Activated CD8-positive, alpha-beta T cell treated with anti-CD3 and anti-CD28 coated beads, Interleukin-2, amount 10 ng/mL, durations not matched to agents 7 days and 5 days (primary cell): ENCODE measurements around the gene FPGT. TPM values are rescaled to one million over a fixed set of nuclear protein-coding genes. Genes with fewer than 3 reads are reported as not detected.
"Not testable (repeated sequence)": the region's sequence is repeated elsewhere in the genome, so short reads cannot be mapped to it uniquely, and the experiment has no call there.

Source experiments
- ATAC-seq: fragments of 150-1000 bp; cut with Tn5 transposase; one replicate; pipeline ENCODE4 v1.10.0; 2021; ENCODE audit warnings: moderate library complexity
- CTCF ChIA-PET: fragments of 350-600 bp; sonication (Branson Sonifier 250); formaldehyde crosslinking; loops from one replicate; lab custom pipeline; 2021; ENCODE audit warnings: antibody characterized with exemption; lab: Charles Lee
- POLR2A ChIA-PET: fragments of 350-600 bp; sonication (Branson Sonifier 250); formaldehyde crosslinking; loops from one replicate; lab custom pipeline; 2021; ENCODE audit warnings: antibody characterized with exemption; lab: Charles Lee
- DNase-seq: peaks from one replicate; pipeline ENCODE4 v3.0.0-alpha.2; 2020
- H3K27ac Mint-ChIP-seq: one replicate; pipeline ENCODE4 v1.8.0; 2021; ENCODE audit warnings: mild to moderate bottlenecking, mixed read lengths
- H3K27me3 Mint-ChIP-seq: one replicate; pipeline ENCODE4 v1.8.0; 2021; ENCODE audit warnings: low read depth, mixed read lengths
- H3K36me3 Mint-ChIP-seq: one replicate; pipeline ENCODE4 v1.8.0; 2021; ENCODE audit warnings: low read depth, mixed read lengths
- H3K4me1 Mint-ChIP-seq: one replicate; pipeline ENCODE4 v1.8.0; 2021; ENCODE audit warnings: low read depth, mixed read lengths
- H3K4me3 Mint-ChIP-seq: one replicate; pipeline ENCODE4 v1.8.0; 2021; ENCODE audit warnings: mild to moderate bottlenecking, mixed read lengths
- H3K9me3 Mint-ChIP-seq: one replicate; pipeline ENCODE4 v1.8.0; 2022; ENCODE audit warnings: mixed read lengths; ENCODE audit not compliant: insufficient read depth
- total RNA-seq, 2 experiments: library from RNA; stranded (reverse); gene quantifications; one replicate each; pipeline ENCODE4 v1.2.3, GENCODE V29; 2021

FPGT gene
- 1 to 10 TPM; 8.5 to 8.6 TPM for total RNA-seq

- ChIA-PET CTCF (interaction anchor here (1.1 to 1.4 kb wide), 2 partner anchors 9 to 17 kb away, joined by 4 to 5 read pairs; no protein-coding TSS in a partner anchor), POLR2A (interaction anchor here (1.4 kb wide), 1 partner anchor 10 kb away, joined by 5 read pairs; no protein-coding TSS in a partner anchor)
- Mint-ChIP-seq H3K36me3 (peaks cover 4% of the 10 kb centered on the region), H3K4me3 (peak within 1 kb of the TSS; percentile 85), H3K4me1 (peaks cover 14% of the 10 kb centered on the region), H3K9me3 (no peaks in the 10 kb centered on the region), H3K27ac (peak within 1 kb of the TSS; percentile 86), H3K27me3 (no peaks in the 10 kb centered on the region)
- peak; percentile 96 for DNase-seq
- ATAC-seq = peak; percentile 97
Measured at GRCh38 chr1:74197657-74198552, at the start of gene FPGT, which contains the start of gene LRRIQ3. FPGT (plus strand) TSS chr1:74198242; CDS start chr1:74198279, 37 bp downstream. LRRIQ3 (minus strand) TSS chr1:74198176; CDS start chr1:74183684, 14,492 bp downstream.

GRCh38 chr1:74160046-74160445 is 38.0 kb upstream of the FPGT start:
- POLR2A ChIA-PET = no interaction called here
- ATAC-seq = no peak
- Mint-ChIP-seq H3K27ac (no peak overlapping the region), H3K4me1 (no peaks in the 10 kb centered on the region), H3K36me3 (no peaks in the 10 kb centered on the region), H3K4me3 (no peak overlapping the region), H3K9me3 (no peaks in the 10 kb centered on the region), H3K27me3 (no peaks in the 10 kb centered on the region)
- no peak for DNase-seq
- CTCF ChIA-PET = no interaction called here

GRCh38 chr1:74161497-74161896 is 36.5 kb upstream of the FPGT start:
- ATAC-seq (no peak), DNase-seq (no peak)
- H3K36me3 Mint-ChIP-seq = no peaks in the 10 kb centered on the region
- no peaks in the 10 kb centered on the region for H3K27me3 Mint-ChIP-seq
- ChIA-PET POLR2A (no interaction called here), CTCF (no interaction called here)
- no peak overlapping the region for H3K4me3 Mint-ChIP-seq
- H3K27ac Mint-ChIP-seq = no peak overlapping the region
- H3K9me3 Mint-ChIP-seq = no peaks in the 10 kb centered on the region
- H3K4me1 Mint-ChIP-seq = no peaks in the 10 kb centered on the region

GRCh38 chr1:74162333-74162732 is 35.7 kb upstream of the FPGT start:
- CTCF ChIA-PET = no interaction called here
- POLR2A ChIA-PET = no interaction called here

GRCh38 chr1:74174423-74174822 is 23.6 kb upstream of the FPGT start:
- H3K27ac Mint-ChIP-seq, CTCF ChIA-PET, H3K36me3 Mint-ChIP-seq, H3K9me3 Mint-ChIP-seq, POLR2A ChIA-PET, H3K27me3 Mint-ChIP-seq, H3K4me3 Mint-ChIP-seq, ATAC-seq, H3K4me1 Mint-ChIP-seq, DNase-seq: not testable (repeated sequence)

More at GRCh38 chr1:74162333-74162732, 35.7 kb upstream of the FPGT start:
- no peaks in the 10 kb centered on the region for H3K4me1 Mint-ChIP-seq
- no peaks in the 10 kb centered on the region for H3K36me3 Mint-ChIP-seq
- H3K9me3 Mint-ChIP-seq = no peaks in the 10 kb centered on the region
- H3K27me3 Mint-ChIP-seq = no peaks in the 10 kb centered on the region
- ATAC-seq (no peak), DNase-seq (no peak)
- no peak overlapping the region for H3K27ac Mint-ChIP-seq
- H3K4me3 Mint-ChIP-seq = no peak overlapping the region

GRCh38 chr1:74180490-74180889 is 17.6 kb upstream of the FPGT start:
- no peak for ATAC-seq
- H3K4me3 Mint-ChIP-seq = no peak overlapping the region
- H3K36me3 Mint-ChIP-seq = no peaks in the 10 kb centered on the region
- POLR2A ChIA-PET = no interaction called here
- H3K9me3 Mint-ChIP-seq = no peaks in the 10 kb centered on the region
- no peak for DNase-seq
- H3K4me1 Mint-ChIP-seq = no peaks in the 10 kb centered on the region
- H3K27me3 Mint-ChIP-seq = no peaks in the 10 kb centered on the region
- H3K27ac Mint-ChIP-seq = no peak overlapping the region
- CTCF ChIA-PET = no interaction called here

GRCh38 chr1:74193908-74194307 is 4.1 kb upstream of the FPGT start:
- peaks cover 8% of the 10 kb centered on the region for H3K4me1 Mint-ChIP-seq
- ChIA-PET POLR2A (no interaction called here), CTCF (no interaction called here)
- DNase-seq (no peak), ATAC-seq (no peak)
- H3K36me3 Mint-ChIP-seq = no peaks in the 10 kb centered on the region
- H3K27ac Mint-ChIP-seq = no peak overlapping the region
- no peaks in the 10 kb centered on the region for H3K9me3 Mint-ChIP-seq
- H3K4me3 Mint-ChIP-seq = no peak overlapping the region
- no peaks in the 10 kb centered on the region for H3K27me3 Mint-ChIP-seq

- no peak overlapping the region for H3K27ac Mint-ChIP-seq
- ChIA-PET CTCF (no interaction called here), POLR2A (no interaction called here)
- H3K27me3 Mint-ChIP-seq = no peaks in the 10 kb centered on the region
- no peak for DNase-seq
- no peaks in the 10 kb centered on the region for H3K36me3 Mint-ChIP-seq
- no peaks in the 10 kb centered on the region for H3K9me3 Mint-ChIP-seq
- H3K4me3 Mint-ChIP-seq = no peak overlapping the region
- ATAC-seq = no peak
- peaks cover 14% of the 10 kb centered on the region for H3K4me1 Mint-ChIP-seq
Measured at GRCh38 chr1:74195339-74195738, 2.7 kb upstream of the FPGT start.

GRCh38 chr1:74197255-74197654 is 787 bp upstream of the FPGT start:
- ChIA-PET CTCF (interaction anchor here (1.4 kb wide), 1 partner anchor 10 kb away, joined by 5 read pairs; no protein-coding TSS in a partner anchor), POLR2A (interaction anchor here (1.4 kb wide), 1 partner anchor 10 kb away, joined by 5 read pairs; no protein-coding TSS in a partner anchor)
- H3K27ac Mint-ChIP-seq = peak overlapping the region; percentile 86
- H3K27me3 Mint-ChIP-seq = no peaks in the 10 kb centered on the region
- H3K4me1 Mint-ChIP-seq = peaks cover 14% of the 10 kb centered on the region
- DNase-seq (no peak), ATAC-seq (no peak)
- H3K9me3 Mint-ChIP-seq = no peaks in the 10 kb centered on the region
- peaks cover 4% of the 10 kb centered on the region for H3K36me3 Mint-ChIP-seq
- H3K4me3 Mint-ChIP-seq = peak overlapping the region; percentile 85

- ATAC-seq (no peak), DNase-seq (no peak)
- POLR2A ChIA-PET = no interaction called here
- Mint-ChIP-seq H3K27ac (no peak overlapping the region), H3K4me1 (peaks cover 14% of the 10 kb centered on the region), H3K9me3 (no peaks in the 10 kb centered on the region), H3K27me3 (no peaks in the 10 kb centered on the region), H3K36me3 (peaks cover 6% of the 10 kb centered on the region), H3K4me3 (no peak overlapping the region)
- CTCF ChIA-PET = no interaction called here
Measured at GRCh38 chr1:74199504-74199903, 1.5 kb downstream of the FPGT start.

- ChIA-PET POLR2A (no interaction called here), CTCF (no interaction called here)
- H3K27ac Mint-ChIP-seq = no peak overlapping the region
- H3K4me3 Mint-ChIP-seq = no peak overlapping the region
- peaks cover 7% of the 10 kb centered on the region for H3K36me3 Mint-ChIP-seq
- H3K4me1 Mint-ChIP-seq = no peaks in the 10 kb centered on the region
- no peak for ATAC-seq
- no peak for DNase-seq
- no peaks in the 10 kb centered on the region for H3K9me3 Mint-ChIP-seq
- H3K27me3 Mint-ChIP-seq = no peaks in the 10 kb centered on the region
Measured at GRCh38 chr1:74205266-74205665, 7.2 kb downstream of the FPGT start.

- ATAC-seq (no peak), DNase-seq (no peak)
- no peaks in the 10 kb centered on the region for H3K36me3 Mint-ChIP-seq
- H3K9me3 Mint-ChIP-seq = no peaks in the 10 kb centered on the region
- H3K4me3 Mint-ChIP-seq = no peak overlapping the region
- ChIA-PET POLR2A (no interaction called here), CTCF (interaction anchor here (0.6 kb wide), 1 partner anchor 17 kb away, joined by 4 read pairs; the partner anchor contains the start of genes FPGT and LRRIQ3)
- no peak overlapping the region for H3K27ac Mint-ChIP-seq
- H3K27me3 Mint-ChIP-seq = no peaks in the 10 kb centered on the region
- no peaks in the 10 kb centered on the region for H3K4me1 Mint-ChIP-seq
Measured at GRCh38 chr1:74215229-74215628, 17.2 kb downstream of the FPGT start.
